NCI-H2196 (cell line): Measurements from ENCODE around the gene MAPK11.
A peak's percentile ranks its signal among the peaks of the same experiment; 100 is the strongest.

Source experiments
- DNase-seq: peaks from one replicate; lab custom pipeline; 2025; ENCODE audit not compliant: unreplicated experiment; lab: John Stamatoyannopoulos, UW

The MAPK11 gene

GRCh38 chr22:50308597-50308935 is 38.4 kb upstream of the MAPK11 start:
- no peak for DNase-seq

GRCh38 chr22:50307890-50308596 is 37.9 kb upstream of the MAPK11 start:
- DNase-seq = no peak

- peak; percentile 80 for DNase-seq
These were observed 36.9 kb upstream of the MAPK11 start, which contains the start of gene PLXNB2 for GRCh38 chr22:50306753-50307749. TSS of gene PLXNB2 (minus strand) at chr22:50307646. CDS start at chr22:50290584, 17,062 bp downstream.

- DNase-seq = peak; percentile 79
These were observed 35.9 kb upstream of the MAPK11 start for GRCh38 chr22:50305923-50306566.

GRCh38 chr22:50305393-50305922 is 35.3 kb upstream of the MAPK11 start:
- DNase-seq = no peak

GRCh38 chr22:50304528-50305392 is 34.6 kb upstream of the MAPK11 start:
- no peak for DNase-seq

- no peak for DNase-seq
These were observed 33.8 kb upstream of the MAPK11 start for GRCh38 chr22:50303848-50304527.

- DNase-seq = no peak
These were observed 33.3 kb upstream of the MAPK11 start for GRCh38 chr22:50303515-50303847.

GRCh38 chr22:50302564-50302963 is 32.4 kb upstream of the MAPK11 start:
- DNase-seq = no peak

- no peak for DNase-seq
These were observed 31.9 kb upstream of the MAPK11 start for GRCh38 chr22:50302041-50302541.

GRCh38 chr22:50301581-50301991 is 31.4 kb upstream of the MAPK11 start:
- no peak for DNase-seq

- DNase-seq = no peak
These were observed 30.6 kb upstream of the MAPK11 start for GRCh38 chr22:50300620-50301257.

GRCh38 chr22:50299785-50300619 is 29.8 kb upstream of the MAPK11 start:
- no peak for DNase-seq

GRCh38 chr22:50298937-50299784 is 29.0 kb upstream of the MAPK11 start:
- no peak for DNase-seq

- no peak for DNase-seq
These were observed 28.1 kb upstream of the MAPK11 start for GRCh38 chr22:50298266-50298637.

GRCh38 chr22:50297510-50298265 is 27.5 kb upstream of the MAPK11 start:
- no peak for DNase-seq
